Right hindlimb (tissue), 1 donor: Measurements from ENCODE around the gene C19orf85.

Source experiments
- DNase-seq: peaks from one replicate; pipeline ENCODE4 v3.0.0-alpha.2; 2018

C19orf85 gene

DNA sequence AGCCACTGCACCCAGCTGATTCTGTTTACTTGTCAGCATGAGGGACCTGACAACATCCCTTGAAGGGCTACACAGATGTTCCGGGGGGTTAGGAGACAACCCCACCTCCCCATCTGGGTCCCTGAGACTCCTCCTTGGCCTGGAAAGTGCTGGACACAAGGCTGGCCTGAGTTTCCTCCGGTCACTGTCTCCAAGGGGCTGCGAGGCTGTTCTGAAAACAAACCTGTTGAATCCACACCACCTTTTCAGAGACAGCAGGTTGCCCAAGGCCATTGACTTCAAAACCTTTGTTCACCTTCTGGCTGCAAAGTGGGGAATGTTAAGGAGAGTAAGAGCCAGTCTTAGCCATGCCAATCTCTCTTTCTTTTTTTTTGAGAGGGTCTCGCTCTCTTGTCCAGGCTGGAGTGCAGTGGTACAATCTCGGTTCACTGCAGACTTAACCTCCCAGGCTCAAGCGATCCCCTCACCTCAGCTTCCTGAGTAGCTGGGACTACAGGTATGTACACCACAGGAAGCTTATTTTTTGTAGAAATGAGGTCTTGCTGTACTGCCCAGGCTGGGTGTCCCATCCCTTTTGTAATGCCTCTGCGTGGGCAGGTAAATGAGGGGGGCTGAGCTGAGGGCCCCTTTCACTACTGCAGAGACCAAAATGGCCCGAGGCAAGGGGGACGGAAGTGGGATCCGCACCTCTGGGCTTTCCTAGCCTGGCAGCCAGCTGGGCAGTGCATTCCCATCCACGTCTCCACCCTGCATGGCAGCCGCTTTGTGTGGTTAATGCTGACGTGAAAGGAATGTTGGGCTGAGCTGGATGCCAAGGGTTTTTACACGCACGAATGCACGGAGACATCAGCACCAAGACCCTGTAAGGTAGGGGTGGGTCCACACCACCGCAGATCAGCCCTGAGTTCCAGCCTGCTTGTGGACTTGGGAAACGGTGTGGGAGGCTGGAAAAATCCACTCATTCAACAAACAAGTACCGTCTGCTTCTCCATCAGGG is 10.0 kb upstream of the C19orf85 start:
- no peak for DNase-seq

DNA sequence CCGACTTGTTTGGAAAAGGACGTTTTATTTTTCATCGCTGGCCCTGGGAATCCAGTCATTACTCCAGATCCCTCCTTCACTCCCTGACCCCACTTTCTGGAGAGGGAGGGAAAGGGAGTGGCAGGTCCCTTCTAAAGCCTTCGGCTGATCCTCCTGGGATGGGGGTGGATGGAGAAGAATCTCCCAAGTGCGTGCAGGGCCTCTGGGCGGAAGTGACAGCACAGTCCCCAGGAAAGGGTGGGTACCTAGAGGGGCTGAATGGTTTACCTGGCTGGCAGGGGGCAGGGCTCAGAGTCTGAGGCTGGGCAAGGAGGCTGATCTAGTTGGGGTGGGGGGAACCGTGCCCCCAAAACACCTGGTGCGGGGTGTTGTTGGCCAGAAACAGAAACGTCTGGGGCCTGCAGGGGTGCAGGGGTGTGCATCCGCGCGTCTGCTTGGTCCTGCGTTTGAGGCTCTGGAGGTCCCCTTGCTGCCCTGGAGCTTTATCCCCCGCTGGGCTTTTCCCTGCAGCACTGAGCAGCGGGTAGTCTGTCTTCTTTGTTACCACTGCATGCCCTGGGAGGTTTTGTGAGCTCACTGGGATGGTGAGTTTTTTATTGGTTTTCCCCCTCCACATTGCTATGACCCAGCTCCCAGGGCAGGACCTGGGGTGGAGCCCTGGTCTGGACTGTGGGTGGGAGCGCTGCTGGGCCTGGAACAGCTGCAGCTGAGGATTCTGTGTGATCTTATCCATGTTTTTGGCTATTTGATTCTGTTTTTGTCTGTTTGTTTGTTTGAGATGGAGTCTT is 8.9 kb upstream of the C19orf85 start:
- no peak for DNase-seq

DNA sequence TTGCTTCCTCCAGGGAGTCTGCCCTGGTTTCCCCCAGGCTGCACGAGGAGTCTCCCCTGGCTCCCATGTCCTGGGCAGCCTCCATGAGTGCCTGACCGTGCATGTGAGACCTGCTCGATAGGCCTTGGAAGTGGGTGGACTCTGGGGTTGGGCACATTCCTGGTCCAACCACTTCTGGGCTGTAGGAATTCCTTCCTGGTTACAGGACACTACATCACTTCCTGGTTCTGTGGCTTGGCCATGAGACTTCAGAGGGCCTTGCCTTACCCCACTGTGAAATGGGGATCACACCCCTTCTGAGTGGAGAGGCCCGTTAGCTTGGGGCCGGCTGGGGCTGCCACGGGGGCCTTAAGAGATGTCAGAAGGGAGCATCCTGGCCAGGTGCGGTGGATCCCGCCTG is 7.9 kb upstream of the C19orf85 start:
- DNase-seq, result no peak

DNA sequence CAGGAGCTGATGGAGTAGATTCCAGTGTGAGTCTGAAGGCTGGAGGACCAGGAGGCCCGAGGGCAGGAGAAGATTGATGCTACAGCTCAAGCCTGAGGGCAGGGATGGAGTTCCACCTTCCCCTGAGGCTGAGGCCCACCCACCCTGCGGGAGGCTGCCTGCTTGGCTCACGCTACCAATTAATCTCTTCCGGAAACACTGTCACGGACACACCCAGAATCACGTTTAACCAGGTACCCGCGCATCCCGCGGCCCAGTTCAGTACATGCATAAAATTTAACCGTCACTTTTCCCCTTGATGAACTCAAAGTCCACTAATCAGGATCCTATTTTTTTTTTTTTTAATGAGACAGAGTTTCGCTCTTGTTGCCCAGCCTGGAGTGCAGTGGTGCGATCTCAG is 6.7 kb upstream of the C19orf85 start:
- DNase-seq, result no peak

DNA sequence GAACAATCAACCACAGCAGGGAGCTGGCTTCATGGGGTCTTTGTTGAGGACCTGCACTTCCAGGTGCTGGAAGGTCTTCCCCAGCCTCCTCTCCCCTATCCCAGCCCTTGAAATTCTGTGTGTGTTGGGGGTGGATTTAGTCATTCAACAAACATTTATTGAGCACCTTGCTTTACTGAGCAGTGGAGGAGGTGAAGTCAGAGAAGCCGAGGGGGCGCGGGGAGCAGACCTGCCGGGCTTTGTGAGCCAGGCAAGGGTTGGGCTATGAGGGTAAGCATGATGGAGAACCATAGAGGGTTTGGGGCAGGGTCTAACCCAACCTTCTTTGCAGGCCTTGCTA is 3.5 kb upstream of the C19orf85 start:
- DNase-seq, result no peak

DNA sequence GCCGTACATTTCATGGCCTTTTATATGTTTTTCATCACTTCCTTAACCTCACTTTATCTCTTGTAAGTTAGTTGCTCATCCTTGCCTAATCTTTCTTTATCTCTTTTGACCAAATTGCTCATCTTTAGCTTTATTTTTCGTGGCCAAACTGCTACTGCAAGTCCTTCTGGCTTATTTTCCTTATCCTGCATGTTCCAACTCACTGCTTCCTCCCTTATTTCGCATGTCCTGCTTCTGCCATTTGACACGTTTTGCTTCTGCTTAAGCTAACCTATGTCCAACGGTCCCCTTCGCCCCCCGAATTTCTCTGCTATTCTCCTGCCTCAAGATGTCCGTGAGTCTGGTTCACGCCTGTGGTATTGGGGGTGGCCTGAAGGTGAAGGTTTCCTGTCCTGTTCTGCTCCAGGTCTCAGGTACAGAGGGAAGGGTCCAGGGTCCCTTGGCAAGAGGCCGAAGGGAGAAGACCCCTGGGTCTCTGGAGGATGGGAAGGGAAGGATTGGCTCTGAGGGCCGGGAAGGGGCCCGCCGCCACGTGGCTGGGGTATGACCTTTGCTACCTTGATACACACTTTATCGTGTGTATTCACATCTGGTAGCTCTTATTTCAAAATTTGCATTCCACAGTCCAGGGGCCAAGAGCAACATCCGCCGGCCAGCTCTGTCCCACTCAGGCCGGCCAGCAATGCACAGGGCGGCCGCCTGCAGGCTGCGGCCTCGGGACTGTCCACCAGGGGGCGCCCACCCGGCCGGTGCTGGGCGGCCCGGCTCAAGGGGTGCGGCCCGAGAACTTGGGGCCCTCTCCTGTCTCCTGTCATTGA is 2.9 kb upstream of the C19orf85 start:
- DNase-seq, result peak; percentile 77

DNA sequence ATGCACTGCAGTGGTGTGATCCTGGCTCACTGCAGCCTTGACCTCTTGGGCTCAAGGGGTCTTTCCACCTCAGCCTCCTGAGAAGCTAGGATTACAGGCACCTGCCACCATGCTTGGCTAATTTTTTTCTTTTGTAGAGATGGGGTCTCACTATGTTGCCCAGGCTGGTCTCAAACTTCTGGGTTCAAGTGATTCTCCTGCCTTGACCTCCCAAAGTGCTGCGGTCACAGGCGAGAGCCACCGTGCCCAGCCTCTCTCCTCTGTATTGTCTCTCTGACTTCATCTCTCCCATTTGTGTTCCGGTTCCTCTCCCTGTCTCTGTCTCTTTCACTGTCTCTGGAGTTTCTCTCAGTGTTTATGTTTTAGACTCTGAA is 1.7 kb upstream of the C19orf85 start:
- no peak for DNase-seq

DNA sequence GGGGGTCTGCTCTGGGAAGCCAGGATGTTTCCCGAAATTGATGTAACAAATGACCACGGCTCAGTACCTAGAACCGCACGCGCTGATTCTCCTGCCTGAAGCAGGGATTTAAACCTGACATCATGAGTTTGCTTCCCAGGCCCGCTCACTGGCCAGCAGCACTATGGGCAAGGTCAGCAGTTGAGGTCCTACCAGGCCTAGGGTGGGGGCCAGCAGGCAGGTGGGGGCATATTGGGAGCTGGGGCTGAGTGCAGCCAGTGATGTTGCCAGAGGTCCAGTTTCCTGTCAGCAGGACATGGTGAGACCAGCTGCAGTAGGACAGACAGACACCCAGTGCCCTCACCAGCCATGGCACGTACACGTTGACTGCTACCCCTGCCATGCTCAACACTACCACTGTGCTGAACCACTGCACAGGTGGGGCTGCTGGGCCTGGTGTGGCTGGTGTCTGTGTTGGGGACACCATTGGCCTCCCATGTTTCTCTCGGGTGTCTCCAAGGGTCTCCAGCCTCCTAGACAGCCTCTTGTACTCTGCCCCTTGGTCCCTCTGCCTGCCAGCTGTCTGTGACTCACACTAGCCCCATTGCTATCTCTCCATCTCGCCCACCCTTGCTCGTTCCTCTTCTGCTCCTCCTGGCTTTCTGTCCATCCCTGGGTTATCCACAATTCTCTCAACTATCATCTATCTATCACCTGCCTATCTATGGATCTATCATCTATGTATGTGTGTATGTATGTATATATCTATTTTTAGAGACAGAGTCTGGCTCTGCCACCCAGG is 1.1 kb upstream of the C19orf85 start:
- no peak for DNase-seq

DNA sequence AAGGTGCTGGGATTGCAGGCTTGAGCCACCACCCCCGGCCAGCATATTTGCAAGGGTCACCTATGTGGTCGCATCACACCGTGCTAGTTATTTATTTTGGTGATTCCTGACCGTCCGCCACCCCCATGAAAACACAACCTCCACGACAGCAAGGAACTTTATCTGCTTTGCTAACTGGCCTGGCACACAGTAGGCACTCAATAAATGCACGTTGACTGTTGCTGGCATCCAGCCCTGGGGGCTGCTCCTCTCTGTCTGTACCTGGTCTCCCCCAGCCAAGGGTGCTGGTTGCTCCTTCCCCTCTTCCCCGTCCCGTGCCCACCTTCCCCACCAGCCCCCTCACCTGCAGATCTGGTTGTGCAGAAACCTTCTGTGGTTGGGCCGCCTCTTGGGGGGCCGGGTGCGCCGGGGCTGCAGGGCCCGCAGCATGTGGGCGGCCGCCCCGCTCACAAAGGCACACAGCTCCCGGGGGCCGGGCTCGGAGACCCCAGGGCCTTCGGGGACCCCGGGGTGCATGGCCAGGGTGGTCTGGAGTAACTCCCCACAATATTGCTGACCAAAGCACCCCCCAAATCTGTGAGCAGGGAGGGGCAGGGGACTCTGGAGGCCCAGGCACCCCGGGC is 401 bp downstream of the C19orf85 start:
- no peak for DNase-seq

DNA sequence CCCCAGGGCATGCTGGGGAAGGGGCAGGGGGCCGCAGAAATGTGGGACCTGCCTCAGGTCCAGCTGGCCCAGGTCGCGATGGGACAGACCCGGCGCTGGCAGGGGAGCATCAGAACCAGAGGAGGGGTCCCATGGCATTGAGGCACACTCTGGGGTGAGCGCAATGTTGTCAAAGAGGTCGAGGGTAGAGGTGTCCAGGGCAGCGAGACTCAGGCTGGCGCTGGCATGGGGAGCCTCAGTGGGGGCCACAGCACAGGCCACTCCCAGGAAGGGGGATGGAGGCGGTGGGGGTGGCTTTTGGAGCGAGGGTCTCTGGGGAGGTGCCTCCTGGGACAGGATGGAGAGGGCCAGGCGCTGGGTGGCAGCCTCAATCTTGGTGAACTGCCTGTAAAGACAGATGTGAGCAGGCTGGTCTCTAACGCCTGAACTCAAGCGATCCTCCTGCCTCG is 944 bp downstream of the C19orf85 start:
- no peak for DNase-seq

DNA sequence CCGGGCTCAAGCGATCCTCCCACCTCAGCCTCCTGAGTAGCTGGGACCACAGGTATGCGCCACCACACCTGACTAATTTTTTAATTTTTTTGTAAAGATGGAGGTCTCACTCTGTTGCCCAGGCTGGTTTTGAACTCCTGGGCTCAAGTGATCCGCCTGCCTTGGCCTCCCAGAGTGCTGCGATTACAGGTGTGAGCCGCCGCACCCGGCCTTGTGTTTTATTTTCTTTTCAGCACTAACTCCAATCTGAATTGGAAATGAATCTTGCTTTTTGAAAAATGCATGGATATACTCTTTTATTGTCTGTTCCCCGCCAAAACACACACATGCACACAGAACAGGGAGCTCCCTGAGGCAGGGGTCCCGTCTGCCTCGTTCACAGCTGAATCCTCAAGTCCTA is 1.8 kb downstream of the C19orf85 start:
- no peak for DNase-seq

DNA sequence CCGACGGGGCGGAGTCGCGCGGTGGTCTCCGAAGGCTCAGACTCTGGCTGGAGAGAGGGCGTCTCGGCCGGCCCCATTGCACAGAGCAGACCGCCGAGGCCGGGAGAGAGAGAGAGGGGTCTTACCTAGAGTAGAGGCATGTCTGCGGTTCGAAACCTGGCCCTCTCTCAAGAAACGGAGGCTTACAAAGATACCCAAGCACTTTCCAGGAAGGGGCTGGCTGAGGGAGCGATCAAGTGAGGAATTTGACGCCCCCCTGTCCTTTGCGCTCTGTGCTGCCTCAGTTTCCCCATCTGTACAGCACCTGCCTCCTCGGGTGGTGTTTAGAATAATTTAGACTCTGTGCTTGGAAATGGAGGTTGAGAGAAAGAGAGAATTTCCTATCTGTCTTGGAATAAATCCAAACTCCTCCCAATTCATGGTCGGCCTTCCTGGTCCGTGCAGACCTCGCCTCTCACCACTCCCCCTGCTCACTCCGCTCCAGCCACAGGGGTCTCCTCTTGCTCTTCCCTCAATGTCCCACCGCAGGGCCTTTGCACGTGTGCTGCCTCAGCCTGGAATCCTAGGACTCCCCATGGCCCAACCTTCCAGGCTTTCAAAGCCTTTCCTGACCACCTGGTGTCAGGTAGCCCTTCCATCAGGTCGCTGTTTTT is 2.5 kb downstream of the C19orf85 start:
- no peak for DNase-seq

DNA sequence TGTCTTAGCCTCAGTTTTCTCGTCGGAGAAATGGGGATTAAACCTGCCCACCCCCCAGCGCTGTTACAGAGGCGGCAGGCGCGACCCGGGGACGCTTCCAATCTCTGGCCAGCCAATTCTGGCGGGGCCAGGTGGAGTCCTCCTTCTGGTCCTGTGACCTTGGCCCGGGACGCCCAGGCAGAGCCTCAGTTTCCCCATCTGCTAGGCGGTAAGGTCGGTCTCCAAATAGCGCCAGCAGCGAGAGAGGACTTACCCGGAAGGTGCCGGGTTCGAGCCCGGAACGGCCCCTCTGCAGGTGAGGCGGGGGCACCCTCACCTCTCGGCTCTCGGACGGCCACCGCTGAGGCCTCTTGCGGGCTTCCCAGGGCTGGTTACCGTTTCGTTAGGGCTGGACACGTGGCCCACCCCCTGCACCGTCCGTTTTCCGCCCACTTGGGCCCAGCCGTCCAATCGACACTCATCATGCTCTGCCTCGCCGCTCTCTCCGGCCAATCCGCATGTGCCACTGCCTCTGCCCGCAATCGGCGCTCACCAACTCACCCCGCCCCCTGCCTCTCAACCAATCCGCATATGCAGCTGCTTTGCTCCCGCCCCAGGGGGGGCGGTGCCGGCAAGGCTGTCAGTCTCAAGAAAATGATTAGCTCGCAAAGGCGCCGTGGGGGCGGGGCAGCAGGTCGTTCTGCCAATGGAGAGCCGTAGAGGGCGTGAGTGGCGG is 3.1 kb downstream of the C19orf85 start, which contains the start of gene ISOC2:
ISOC2 (minus strand) TSS at position 384 of the 715 bp plus-strand sequence. CDS start 5,156 bp downstream, outside the sequence.
- DNase-seq, result peak; percentile 100

DNA sequence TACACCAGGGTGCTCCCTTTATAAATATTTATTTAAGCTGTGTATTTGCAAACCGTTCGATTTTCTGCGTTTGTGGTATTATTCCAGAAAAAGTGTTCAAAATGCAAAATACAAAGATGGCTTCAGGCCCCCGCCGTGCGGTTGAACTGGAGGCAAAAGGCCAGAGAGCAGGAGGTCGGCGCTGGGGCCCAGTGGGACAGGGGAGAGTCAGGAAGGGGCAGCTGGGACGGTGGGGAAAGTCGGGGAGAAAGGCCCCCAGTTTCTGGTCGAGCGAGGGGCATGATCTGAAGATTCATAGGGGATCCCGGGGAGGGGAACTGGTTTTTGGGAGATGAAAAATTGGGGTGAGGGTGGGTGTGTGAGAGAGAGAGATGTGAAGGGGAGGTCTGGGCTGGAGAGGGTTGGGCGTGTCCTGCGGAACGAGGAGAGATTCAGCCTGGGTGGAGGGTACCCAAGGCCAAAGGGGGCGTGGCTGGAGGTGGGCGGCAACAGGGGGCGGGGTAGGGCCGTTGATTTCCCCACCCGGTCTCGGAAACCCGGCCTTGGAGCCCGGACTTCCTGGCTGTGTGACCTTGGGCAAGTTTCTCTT is 3.8 kb downstream of the C19orf85 start:
- DNase-seq, result peak; percentile 94

DNA sequence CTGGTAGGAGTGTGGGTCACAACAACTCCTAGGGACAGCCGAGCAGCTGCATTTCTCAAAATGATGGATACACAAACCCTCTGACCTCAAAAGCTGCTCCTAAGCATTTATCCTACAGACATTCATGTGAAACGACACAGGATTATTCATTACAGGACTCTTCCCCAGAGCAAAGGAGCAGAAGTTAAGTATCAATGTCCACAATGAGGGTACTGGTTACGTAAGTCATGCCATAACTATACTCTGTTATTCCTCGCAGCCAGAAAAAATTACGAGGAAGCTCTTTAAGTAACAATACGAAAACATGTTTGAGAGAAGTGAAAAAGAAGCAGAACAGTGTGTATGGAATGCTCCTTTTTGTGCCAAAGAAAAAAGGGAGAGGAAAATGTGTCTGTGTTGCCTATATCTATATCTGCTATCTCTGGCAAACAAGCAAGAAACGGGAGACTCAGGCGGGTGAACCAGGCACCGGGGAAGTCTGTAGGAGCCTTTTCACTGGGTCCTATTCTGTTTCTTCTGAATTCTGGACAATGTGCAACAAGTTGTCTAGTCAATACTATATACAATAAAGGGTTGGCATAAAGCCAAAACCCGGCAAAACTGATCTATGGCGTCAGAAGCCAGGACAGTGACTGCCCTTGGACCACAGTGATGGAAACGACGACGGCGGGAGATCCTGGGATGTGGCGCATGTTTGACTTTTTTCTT is 4.4 kb downstream of the C19orf85 start:
- DNase-seq, result no peak

DNA sequence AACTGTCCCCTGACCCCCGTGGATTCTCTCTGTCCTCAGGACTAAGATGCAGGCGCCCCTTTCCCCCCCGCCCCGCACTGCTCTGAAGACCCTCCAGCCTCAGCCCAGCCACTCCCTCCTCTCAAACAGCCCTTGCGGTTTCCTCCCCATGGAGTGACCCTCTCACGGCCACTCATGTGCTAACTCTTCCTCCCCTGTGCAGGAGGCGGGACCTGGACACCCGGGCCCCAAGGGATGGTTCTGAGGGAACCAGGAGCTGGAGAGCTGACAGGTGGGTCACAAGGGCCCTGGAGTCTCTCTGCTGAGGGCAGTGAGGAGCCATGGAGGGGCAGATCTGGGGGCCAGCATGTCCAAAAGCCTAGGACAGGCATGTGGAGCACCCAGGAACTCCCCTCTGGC is 5.0 kb downstream of the C19orf85 start:
- no peak for DNase-seq

DNA sequence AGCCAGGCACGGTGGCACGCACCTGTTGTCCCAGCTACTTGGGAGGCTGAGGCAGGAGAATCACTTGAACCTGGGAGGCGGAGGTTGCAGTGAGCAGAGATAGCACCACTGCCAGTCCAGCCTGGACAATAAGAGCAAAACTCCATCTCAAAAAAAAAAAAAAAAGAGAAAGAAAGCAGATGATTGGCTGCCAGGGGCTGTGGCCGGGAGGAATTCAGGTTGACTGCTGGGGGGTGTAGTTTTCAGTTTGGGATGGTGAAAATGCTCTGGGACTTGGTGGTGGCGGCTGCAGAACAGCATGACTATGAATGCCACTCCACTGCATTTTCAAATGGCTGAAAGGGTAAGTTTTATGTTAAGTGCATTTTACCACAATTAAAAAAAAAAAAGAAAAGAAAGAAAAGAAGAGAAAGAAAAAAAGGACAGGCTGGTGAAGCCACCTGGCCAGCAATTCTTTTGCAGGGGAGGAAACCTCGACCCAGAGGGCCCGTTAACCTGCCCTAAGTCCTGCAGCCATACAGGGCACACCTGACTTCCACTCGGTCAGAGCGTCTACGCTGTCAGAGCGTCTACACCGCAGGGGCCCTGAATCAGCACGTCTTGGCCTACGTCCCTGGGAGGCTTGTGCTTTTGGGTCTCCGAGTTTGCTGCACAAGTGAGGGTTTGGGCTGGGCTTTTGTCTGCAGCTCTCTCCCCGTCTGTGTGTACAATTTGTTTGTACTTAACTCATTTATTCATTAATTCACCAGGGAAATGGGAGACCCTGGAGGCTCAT is 6.7 kb downstream of the C19orf85 start:
- DNase-seq, result no peak

DNA sequence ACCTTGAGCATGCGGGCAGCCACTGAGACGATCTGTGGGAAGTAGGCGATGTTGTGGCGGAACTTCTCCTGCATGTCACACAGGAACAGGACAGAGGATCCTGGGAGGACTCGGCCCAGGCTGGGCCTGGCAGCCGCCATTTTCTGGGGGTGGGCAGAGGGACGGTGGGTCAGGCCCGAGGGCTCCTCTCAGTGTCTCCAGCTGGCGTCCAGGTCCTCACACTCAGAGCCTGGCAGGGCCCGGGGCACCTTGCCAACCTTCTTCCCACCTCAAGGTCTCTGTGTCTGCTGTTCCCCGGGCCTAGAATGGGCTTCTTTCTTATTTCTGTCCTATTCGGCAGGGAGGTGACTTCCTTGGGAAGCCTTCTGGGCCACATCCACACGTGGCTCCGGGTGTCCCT is 8.2 kb downstream of the C19orf85 start:
- DNase-seq, result no peak
